COLO829 (cell line): ENCODE measurements around the gene FXYD6.

Experiments used
- DNase-seq: peaks from one replicate; pipeline ENCODE4 v3.0.0; 2012; ENCODE audit warnings: low spot score

Gene FXYD6

GRCh38 chr11:117842131-117842941, 34.1 kb downstream of the FXYD6 start:
- DNase-seq, result no peak

GRCh38 chr11:117841551-117842031, 34.9 kb downstream of the FXYD6 start:
- DNase-seq, result no peak

- DNase-seq, result no peak
These were observed 35.4 kb downstream of the FXYD6 start for GRCh38 chr11:117840881-117841550.

- DNase-seq, result no peak
These were observed 36.3 kb downstream of the FXYD6 start for GRCh38 chr11:117839936-117840813.

GRCh38 chr11:117839380-117839881, 37.0 kb downstream of the FXYD6 start:
- no peak for DNase-seq

GRCh38 chr11:117838901-117839300, 37.6 kb downstream of the FXYD6 start:
- DNase-seq, result no peak

GRCh38 chr11:117837791-117838190, 38.7 kb downstream of the FXYD6 start:
- no peak for DNase-seq

- no peak for DNase-seq
These were observed 39.2 kb downstream of the FXYD6 start for GRCh38 chr11:117837070-117837776.

- no peak for DNase-seq
These were observed 40.1 kb downstream of the FXYD6 start for GRCh38 chr11:117836077-117836960.

- no peak for DNase-seq
These were observed 40.9 kb downstream of the FXYD6 start for GRCh38 chr11:117835576-117835975.

GRCh38 chr11:117834838-117835443, 41.5 kb downstream of the FXYD6 start:
- DNase-seq, result peak; percentile 32

GRCh38 chr11:117834068-117834810, 42.2 kb downstream of the FXYD6 start:
- DNase-seq, result no peak

- DNase-seq, result no peak
These were observed 43.0 kb downstream of the FXYD6 start for GRCh38 chr11:117833401-117833891.

- DNase-seq, result no peak
These were observed 43.9 kb downstream of the FXYD6 start for GRCh38 chr11:117832511-117832910.

GRCh38 chr11:117831661-117832415, 44.6 kb downstream of the FXYD6 start:
- no peak for DNase-seq

GRCh38 chr11:117830674-117831351, 45.6 kb downstream of the FXYD6 start:
- DNase-seq, result no peak

- DNase-seq, result no peak
These were observed 46.4 kb downstream of the FXYD6 start for GRCh38 chr11:117830072-117830471.

GRCh38 chr11:117829369-117829725, 47.1 kb downstream of the FXYD6 start:
- DNase-seq, result no peak
